HG02970 (cell line): ENCODE data around the gene IMMP2L.
"Not testable (repeated sequence)": the region's sequence is repeated elsewhere in the genome, so short reads cannot be mapped to it uniquely, and the experiment has no call there.

ENCODE experiments used
- ATAC-seq: cut with Tn5 transposase; IDR thresholded peaks from one replicate; pipeline ENCODE4 v1.9.1; 2021; ENCODE audit warnings: mild to moderate bottlenecking, moderate library complexity, moderate number of reproducible peaks; ENCODE audit not compliant: unreplicated experiment, low FRiP score

The IMMP2L gene

GRCh38 chr7:111511845-111512244, 50.4 kb downstream of the IMMP2L start:
- no peak for ATAC-seq

GRCh38 chr7:111510584-111511378, 51.5 kb downstream of the IMMP2L start:
- no peak for ATAC-seq

GRCh38 chr7:111510062-111510461, 52.2 kb downstream of the IMMP2L start:
- no peak for ATAC-seq

- no peak for ATAC-seq
These were observed 53.0 kb downstream of the IMMP2L start for GRCh38 chr7:111509288-111509687.

GRCh38 chr7:111508387-111508786, 53.9 kb downstream of the IMMP2L start:
- ATAC-seq = no peak

- not testable (repeated sequence) for ATAC-seq
These were observed 56.9 kb downstream of the IMMP2L start for GRCh38 chr7:111505422-111505821.

- not testable (repeated sequence) for ATAC-seq
These were observed 60.5 kb downstream of the IMMP2L start for GRCh38 chr7:111501799-111502198.

- ATAC-seq = no peak
These were observed 63.3 kb downstream of the IMMP2L start for GRCh38 chr7:111499027-111499426.

GRCh38 chr7:111498391-111499007, 63.8 kb downstream of the IMMP2L start:
- ATAC-seq = no peak

GRCh38 chr7:111495173-111495810, 67.0 kb downstream of the IMMP2L start:
- ATAC-seq = no peak

- no peak for ATAC-seq
These were observed 70.1 kb downstream of the IMMP2L start for GRCh38 chr7:111492234-111492633.

GRCh38 chr7:111486472-111487142, 75.7 kb downstream of the IMMP2L start:
- no peak for ATAC-seq

- ATAC-seq = no peak
These were observed 76.5 kb downstream of the IMMP2L start for GRCh38 chr7:111485701-111486380.

GRCh38 chr7:111483078-111483477, 79.2 kb downstream of the IMMP2L start:
- no peak for ATAC-seq

GRCh38 chr7:111477462-111478225, 84.6 kb downstream of the IMMP2L start:
- ATAC-seq = no peak

- ATAC-seq = no peak
These were observed 85.6 kb downstream of the IMMP2L start for GRCh38 chr7:111476586-111477293.

- no peak for ATAC-seq
These were observed 86.3 kb downstream of the IMMP2L start for GRCh38 chr7:111475959-111476358.

- ATAC-seq = no peak
These were observed 86.9 kb downstream of the IMMP2L start for GRCh38 chr7:111475419-111475748.

- no peak for ATAC-seq
These were observed 87.4 kb downstream of the IMMP2L start for GRCh38 chr7:111474723-111475418.
